GM19099 (cell line): ENCODE results near the gene FUT2.

Experiments used
- POLR2A ChIP-seq: IDR thresholded peaks from 3 replicates; pipeline ENCODE4 v1.6.1; 2011; ENCODE audit warnings: low read depth; ENCODE audit not compliant: insufficient read length; ENCODE audit errors: extremely low read depth

Gene FUT2

DNA sequence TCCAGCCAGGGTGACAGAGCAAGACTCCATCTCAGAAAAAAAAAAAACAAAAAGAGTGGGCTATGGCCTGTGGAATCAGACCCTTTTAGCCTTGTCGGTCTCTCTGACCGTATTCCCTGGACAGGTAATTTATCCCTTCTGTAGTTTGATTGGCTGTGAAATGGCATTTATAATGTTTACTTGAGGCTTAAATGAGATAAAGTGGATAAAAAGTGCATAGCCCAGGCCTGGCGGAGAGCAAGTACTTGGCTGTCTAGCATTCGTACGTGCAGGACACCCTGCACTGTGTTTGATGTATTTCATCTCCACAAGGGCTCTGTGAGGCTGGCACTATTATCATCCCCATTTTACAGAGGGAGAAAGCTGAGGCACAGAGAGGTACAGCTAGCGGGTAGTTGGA, 30.0 kb upstream of the FUT2 start:
- TF ChIP-seq POLR2A: no peak

DNA sequence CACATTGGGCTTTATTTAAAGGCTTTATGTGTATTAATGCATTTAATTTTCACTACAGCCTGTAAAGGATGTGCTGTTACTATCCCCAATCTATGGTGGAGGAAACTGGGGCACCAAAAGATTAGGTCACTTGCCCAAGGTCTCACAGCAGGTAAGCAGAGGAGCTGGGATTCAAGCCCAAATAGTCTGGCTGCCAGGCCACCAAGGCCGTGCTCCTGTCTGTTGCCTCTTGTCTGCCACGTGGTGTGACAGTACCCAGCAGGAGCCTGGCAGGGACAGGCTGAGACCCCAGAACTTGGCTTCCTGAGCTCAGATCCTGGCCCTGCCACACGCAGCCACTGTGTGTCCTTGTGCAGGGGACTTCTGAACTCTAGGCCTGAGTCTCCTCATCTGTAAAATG, 27.4 kb upstream of the FUT2 start:
- no peak for TF ChIP-seq POLR2A

DNA sequence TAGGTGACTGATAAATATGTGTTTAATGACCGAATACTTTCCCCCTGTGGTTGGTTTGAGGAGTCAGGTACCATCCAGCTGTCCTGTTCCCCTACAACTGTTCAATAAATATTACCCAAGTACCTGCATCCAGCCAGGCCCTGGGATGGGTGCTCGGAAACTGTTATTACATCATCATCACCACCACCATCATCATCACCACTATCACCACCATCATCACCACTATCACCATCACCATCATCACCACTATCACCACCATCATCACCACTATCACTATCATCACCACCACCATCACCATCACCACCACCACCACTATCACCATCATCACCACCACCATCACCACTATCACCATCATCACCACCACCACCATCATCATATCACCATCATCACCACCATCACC, 27.0 kb upstream of the FUT2 start:
- no peak for TF ChIP-seq POLR2A

DNA sequence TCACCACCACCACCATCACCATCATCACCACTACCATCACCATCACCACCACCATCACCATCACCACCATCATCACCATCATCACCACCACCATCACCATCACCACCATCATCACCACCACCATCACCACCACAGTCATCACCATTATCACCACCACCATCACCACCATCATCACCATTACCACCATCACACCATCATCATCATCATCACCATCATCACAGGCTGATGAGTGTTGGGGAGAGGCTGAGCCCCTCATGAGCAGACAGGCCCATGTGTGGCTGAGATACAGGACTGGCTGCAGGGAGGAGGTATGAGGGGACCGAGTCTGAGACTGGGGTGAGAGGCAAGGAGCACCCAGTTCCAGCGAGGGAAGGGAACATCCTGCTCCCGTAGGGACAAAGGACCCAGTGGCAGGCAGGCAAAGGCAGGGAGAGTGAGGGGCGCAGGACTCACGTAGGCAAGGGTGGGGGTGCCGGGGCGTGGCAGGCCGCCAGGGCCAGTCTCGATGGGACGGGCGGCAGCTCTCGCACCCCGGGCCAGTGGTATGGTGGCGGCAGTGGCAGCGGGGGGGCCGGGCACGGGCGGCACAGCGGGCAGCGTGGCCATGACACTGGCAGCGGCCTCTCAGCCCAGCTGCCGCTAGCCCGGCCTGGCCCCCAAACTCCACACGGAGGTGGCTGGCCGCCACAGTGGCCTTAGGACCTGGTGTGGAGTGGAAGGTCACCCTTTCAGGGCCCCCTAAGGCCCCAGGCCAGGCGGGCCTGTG, 25.7 kb upstream of the FUT2 start:
- TF ChIP-seq POLR2A: no peak

DNA sequence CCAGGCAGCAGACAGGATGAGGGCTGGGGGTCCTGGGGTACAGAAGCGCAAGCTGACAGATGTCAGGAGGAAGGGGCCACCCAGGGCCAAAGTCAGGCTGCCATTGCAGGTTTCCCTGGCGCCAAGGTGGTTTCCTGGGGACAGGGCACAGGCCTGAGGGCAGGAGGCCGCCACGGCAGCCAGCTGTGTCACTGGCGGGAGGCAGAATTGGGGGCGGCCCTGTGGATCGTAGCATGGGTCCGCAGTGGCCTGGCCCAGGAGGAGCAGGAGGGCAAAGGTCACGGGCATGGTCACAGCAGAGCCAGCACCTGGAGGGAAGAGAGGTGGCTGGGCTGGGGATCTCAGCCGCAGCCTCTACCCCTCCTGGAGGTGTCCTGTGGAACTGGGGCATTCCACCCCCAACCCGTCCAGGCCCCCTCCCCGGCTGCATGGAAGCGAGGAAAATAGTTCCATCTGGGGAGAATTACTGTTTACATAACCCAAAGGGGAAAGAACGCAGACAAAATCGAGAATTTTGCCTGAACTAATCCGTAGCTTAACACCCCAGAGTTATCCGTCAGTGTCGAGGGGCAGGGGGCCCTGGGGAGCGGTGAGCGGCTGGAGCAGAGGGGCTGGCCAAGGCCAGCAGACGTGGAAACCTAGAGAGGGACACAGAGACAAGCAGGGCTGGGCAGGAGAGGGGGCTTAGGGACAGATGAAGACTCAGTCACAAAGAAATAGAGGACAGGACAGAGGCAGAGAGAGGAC, 24.9 kb upstream of the FUT2 start:
- TF ChIP-seq POLR2A: no peak

DNA sequence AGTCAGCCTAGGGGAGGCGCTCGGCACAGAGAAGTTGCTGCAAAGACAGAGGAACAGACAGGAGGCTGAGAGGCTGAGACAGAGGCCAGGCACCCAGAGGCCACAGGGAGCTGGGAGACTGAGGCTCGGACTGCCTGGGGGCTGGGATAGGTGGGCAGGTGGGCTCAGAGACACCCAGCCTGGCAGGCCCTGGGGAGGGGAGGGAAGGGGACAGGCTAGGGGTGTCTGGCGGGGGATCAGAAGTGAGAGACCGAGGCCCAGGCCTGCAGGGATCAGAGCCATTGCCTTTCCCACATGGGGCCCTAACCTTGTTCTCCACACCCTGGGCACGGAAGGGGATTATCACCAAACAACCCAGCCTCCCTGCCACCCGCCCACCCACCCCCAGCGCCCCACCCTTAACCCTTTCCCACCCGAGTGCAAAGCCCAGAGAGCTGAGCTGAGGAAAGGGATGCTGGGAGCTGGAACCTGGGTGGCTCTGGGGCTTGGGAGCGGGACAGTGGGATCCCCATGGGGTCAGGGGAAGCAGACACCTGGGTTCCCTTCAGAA, 24.2 kb upstream of the FUT2 start:
- TF ChIP-seq POLR2A: no peak

DNA sequence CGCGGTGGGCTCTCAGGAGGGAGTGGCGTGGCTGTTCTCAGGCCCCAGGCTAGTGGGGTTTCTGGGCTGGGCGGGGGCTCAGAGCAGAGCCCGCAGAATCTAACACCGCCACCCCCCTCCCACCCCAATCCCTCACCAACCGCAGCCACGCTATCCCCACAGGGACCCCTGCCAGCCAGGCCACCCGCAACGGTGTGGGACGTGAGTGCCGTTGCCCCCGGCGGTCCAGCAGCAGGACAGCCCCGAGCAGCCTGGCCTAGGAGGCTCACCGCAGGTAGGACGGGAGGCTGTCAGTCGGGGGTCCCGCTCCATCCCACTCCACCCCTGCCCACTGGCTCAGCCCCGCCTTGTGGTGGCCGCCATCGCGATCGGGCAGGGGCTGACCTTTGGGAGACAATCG, 22.8 kb upstream of the FUT2 start, which contains the start of gene NTN5:
Gene NTN5 (minus strand): TSS at position 24 of the 400 bp plus-strand sequence. CDS start 2,031 bp downstream, outside the sequence.
- TF ChIP-seq POLR2A: no peak

DNA sequence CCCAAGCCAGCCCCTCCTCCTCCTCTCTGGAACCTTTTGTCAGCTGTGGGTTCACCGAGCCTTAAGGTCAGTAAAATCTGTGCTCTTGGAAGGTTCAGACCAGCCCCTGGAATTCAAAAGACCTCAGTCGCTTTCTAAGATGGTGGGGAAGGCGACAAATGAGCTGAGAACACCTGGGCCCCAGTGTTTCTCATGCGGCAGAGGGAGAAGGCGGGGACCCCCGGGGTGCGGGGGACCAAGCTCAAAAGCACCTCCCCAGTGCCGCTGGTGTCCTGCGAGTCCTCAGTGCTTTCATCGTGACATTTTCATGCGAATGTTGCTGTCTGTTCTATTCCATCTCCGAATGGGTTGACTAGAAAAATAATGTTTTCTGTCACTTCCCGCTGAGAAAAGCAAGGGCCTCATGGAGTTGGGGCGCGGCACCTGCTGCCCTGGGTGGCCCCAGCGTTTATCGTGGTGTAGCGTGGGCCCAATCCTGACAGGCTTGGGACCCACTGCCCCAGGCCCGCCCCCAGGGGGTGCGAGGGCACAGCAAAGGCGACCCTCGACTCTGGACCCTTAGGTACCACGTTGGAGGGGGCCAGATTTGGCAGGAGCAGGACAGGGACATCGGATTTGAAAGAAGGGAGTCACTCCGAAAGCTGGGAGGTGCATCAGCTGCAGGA, 22.2 kb upstream of the FUT2 start:
- TF ChIP-seq POLR2A: no peak

DNA sequence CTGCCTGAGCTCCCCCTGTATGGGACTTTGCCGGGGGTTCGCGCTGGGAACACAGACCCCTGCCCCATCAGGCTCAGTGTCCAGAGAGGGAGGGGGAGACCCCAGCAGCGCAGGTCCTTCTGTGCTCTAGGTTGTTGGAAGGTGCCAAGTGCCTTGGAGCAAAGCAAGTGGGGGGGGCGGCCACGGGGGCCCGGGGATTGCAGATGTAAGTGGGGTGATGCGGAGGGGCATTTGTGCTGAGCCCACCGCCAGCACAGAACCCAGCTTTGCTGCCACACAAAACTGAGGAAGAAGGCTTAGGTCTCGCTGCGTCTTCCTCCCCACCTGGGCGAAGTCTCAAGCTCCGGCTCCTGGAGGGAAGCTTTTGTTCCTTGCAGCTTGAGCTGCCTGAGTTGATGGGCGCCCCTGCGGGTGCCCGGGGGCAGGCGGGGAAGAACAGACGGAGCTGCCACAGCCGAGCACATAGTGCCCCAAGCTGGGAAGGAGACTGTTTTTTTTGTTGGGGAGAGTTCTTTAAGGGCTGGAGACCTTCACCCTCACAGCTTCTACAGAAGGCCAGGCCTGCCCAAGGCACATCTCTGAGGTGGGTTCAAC, 21.5 kb upstream of the FUT2 start:
- TF ChIP-seq POLR2A: no peak

DNA sequence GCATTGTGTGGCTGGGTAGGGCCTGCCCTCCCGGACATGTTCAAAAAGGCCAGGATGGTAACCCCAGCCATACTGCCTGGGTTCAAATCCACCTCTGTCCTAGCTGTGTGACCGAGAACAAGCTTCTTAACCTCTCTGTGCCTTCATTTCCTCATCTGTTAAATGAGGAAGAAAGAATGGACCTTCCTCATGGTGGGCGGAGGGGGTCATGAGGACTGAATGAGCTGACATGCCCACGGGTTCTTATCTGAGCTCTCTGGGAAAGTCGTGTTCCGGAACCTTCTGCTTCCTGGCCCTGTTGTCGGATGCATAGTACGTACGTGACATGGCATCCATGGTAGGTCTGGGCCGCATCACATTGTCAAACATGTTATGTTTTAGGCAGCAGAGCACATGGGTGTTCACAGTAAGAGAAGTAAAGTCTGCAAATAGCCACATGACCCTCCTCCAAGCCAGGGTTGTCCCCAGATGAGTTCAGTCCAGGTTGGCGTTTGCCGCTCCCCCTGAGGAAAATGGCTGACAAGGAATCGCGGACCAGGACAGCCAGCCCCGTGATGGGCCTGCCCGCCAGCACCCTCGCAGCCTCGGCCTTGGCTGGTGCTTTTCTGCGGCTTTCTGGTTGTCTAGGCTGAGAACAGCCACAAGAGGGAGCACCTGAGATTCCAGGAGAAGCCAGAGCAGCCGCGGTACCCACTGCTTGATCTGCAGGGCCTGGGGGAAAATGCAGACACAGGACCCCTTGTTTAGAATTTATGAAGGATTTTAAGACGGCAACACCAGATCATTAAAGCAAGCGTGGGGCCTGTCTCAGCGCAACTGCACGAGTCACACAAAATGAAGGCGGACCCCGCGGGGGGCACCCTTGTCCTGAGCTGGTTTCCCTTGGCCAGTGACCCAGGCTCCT, 20.6 kb upstream of the FUT2 start:
- no peak for TF ChIP-seq POLR2A

DNA sequence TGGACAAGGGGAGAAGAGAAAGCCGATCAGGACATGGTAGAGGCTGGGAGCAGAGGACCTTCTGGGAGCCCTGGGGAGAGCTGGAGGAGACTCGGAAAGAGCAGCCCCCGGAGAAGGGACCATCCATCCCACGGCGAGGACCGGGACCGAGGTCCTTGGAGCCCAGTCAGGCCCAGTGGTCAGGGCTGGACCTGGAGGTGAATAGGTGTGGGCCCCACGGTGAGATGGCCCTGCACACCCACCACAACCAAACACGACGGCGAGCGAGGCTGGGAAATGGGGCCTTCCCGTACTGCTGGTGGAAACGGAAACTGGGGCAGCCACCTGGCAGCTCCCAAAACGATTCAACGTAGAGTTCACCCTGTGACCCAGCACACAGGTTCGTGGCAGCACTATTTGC, 19.3 kb upstream of the FUT2 start:
- TF ChIP-seq POLR2A: no peak

DNA sequence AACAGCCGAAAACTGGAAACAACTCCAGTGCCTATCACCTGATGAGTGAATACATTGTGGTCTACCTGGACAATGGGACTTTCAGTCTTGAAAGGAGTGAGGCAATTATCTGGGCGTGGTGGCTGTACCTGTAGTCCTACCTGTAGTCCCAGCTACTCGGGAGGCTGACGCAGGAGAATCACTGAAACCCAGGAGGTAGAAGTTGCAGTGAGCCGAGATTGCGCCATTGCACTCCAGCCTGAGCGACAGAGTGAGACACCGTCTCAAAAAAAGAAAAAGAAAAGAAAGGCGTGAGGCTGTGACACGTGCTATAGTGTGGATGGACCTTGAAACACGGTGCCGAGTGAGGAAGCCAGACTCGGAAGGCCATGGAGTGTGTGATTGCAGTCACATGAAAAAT, 18.9 kb upstream of the FUT2 start:
- TF ChIP-seq POLR2A: no peak

DNA sequence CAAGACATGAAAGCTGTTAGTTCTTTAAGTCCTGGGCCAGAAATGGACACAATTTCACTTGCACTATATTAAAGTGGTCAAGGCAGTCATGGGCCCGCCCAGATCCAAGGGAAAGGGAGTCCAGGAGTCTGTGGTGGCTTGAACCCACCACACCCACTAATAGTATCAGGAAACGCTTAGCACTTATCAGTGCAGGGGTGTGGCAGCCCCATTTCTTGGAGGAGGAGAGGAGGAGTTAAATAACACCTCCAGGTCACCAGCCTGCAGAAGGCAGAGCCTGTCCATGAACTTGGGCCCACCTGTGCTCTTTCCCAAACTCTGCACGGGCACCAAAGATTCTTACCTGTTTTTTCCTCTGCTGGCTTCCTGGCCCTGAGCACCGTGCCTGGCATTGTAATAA, 17.6 kb upstream of the FUT2 start:
- no peak for TF ChIP-seq POLR2A
